Measurements from ENCODE around the gene TPO.
A peak's percentile ranks its signal among the peaks of the same experiment; 100 is the strongest.
"Not testable (repeated sequence)": the region's sequence is repeated elsewhere in the genome, so short reads cannot be mapped to it uniquely, and the experiment has no call there.

TPO gene

GRCh38 chr2:1413156-1413710, at the start of gene TPO:
Gene TPO, plus strand, starts transcription at chr2:1413463. Its CDS starts 946 bp downstream, at chr2:1414409.
- DNase-seq, result no peak

- peak; percentile 95 for DNase-seq
These were observed 46.6 kb upstream of the TPO start for GRCh38 chr2:1366546-1367134.

GRCh38 chr2:1367601-1368000, 45.7 kb upstream of the TPO start:
- no peak for DNase-seq

DNA sequence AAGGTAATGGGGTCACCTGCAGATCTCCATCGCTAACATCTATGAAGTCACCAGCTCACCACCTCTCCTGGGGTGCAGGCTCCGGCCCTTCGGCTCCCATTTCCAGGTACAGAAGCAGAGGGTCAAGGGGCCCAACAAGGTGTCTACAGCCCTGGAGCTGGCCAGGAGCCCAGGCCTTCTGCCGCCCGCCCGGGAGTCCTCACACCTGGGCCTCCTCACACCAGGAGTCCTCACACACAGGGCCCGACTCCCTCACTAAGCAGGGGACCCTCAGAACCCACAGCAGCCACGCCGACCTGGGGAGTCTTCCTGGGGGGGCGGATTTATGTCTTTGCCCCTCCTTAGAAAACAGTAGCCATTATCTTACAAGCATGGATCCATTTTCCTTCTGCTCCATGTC, 43.4 kb upstream of the TPO start:
- no peak for DNase-seq

- no peak for DNase-seq
These were observed 42.8 kb upstream of the TPO start for GRCh38 chr2:1370461-1370860.

DNA sequence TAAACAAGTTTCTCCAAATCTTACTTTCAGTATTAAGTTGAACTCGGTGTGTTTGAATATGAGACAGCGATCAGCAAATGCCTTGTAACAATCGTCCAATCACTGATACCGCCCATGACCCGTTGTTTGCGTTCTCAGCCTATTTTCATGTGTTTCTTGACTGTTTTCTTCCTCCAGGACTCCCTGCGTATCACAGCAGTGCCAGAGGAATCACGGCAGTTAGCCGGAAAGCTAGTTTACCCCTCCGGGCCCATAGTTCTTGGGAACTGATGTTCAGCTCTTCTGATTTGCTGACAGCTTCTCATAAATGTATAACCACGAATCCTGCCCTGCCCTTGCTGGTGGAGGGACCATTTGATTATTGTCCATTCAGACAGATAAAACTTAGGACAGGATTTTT, 42.2 kb upstream of the TPO start:
- no peak for DNase-seq

DNA sequence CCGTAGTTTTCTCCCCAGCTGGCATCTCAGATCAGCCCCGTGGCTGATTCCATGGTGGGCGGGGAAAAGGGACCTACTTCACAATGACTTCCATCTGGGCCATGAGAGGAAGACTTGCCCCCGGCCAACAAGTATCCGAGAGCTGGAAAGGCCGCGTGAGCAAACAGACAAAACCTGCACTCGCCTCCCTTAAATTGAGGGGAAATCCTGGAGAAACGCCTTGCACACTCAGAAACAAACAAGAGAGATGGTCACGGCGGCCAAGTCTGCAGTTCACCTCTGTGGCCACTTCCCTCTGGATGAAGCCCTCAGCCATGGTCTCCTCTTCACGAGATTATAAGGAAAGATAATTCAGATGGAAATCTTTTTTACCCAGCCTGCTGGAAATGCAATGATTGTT, 39.4 kb upstream of the TPO start:
- no peak for DNase-seq

GRCh38 chr2:1374287-1374686, 39.0 kb upstream of the TPO start:
- DNase-seq, result no peak

- no peak for DNase-seq
These were observed 37.5 kb upstream of the TPO start for GRCh38 chr2:1375794-1376193.

GRCh38 chr2:1377473-1377872, 35.8 kb upstream of the TPO start:
- no peak for DNase-seq

DNA sequence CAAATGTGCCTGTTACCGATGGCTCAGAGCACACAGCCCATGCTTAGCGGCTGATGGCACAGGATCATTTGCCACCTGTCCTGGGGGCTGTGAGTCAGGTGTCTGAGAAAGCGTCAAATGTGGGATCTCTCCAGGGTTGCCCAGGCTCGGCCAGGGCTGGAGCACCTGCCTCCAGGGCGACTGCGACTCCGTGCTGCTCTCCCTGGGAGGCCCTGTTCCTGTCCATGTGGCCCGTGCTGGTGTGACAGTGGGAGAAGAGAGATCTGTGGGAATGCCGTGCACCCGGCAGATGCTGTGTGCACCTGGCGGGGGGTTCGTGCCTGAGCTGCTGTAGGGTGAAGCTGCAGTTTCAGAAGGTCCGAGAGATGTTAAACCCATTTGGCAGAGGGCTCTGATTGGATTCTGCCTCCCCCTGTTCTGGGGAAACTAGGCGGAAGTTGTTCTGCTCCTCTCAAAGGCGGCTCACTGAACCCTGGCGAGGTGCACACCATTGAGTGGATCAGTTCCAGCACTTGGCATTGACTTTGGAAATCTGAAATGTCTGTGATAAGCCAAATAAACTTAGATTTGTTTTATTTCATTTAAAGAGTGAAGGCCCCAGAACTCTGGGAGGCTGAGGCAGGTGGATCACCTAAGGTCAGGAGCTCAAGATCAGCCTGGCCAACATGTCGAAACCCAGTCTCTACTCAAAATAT, 34.7 kb upstream of the TPO start:
- DNase-seq, result no peak

- no peak for DNase-seq
These were observed 31.6 kb upstream of the TPO start for GRCh38 chr2:1381644-1382043.

GRCh38 chr2:1387954-1388725, 25.1 kb upstream of the TPO start:
- DNase-seq, result not testable (repeated sequence)

DNA sequence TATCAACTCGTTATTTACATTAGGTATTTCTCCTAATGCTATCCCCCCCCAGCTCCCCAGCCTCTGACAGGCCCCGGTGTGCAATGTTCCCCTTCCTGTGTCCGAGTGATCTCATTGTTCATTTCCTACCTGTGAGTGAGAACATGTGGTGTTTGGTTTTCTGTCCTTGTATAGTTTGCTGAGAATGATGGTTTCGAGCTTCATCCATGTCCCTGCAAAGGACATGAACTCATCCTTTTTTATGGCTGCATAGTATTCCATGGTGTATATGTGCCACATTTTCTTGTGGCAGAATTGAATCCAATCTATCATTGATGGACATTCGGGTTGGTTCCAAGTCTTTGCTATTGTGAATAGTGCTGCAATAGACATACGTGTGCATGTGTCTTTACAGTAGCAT, 23.1 kb upstream of the TPO start:
- DNase-seq, result not testable (repeated sequence)

DNA sequence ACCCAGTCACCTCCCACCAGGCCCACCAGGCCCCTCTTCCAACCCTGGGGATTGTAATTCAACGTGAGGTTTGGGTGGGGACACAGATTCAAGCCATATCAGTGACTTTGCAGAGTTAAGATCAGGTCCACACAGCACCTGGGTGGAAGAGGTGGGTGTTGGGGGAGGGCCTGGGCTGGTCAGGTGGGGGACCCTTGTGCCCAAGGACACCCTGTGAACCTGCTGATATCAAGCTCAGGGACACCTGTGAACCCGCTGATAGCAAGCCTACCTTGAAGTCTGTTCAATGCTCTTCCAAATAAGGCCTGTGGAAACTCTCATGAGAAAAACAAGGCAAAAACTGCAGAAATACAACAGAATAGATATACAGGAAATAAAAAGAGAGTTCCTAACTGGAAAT, 19.9 kb upstream of the TPO start:
- DNase-seq, result no peak

- no peak for DNase-seq
These were observed 18.4 kb upstream of the TPO start for GRCh38 chr2:1394709-1395408.

- DNase-seq, result no peak
These were observed 15.9 kb upstream of the TPO start for GRCh38 chr2:1397350-1397749.

- no peak for DNase-seq
These were observed 15.1 kb upstream of the TPO start for GRCh38 chr2:1398191-1398590.

- DNase-seq, result no peak
These were observed 12.1 kb upstream of the TPO start for GRCh38 chr2:1400943-1401735.

- DNase-seq, result no peak
These were observed 11.2 kb upstream of the TPO start for GRCh38 chr2:1402064-1402463.

DNA sequence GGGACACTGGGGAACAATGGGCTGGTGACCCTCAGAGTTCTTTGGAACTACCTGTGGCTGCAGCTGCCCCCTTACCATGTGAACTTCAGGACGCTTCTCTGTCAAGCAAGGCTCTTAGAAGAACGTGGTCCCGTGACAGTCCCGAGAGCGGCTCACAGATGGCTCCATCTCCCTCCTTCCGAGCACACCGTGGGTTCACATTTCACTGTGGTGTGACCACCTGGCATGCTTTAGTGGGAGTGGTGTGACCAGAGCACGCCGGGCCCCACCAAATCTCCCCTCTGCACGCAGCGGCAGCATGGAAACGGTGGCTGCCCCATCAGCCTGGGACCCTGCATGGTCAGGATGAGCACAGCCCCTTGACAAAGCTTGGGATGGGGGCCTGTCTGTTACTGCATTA, 9.7 kb upstream of the TPO start:
- no peak for DNase-seq

GRCh38 chr2:1405124-1405523, 8.1 kb upstream of the TPO start:
- no peak for DNase-seq

Measured in NCI-H2107 (cell line).